Posterior vena cava (tissue), 2 donors: ENCODE data around the gene KCNK4. TPM values are rescaled to one million over a fixed set of nuclear protein-coding genes. Genes with fewer than 3 reads are reported as not detected.
A peak's percentile ranks its signal among the peaks of the same experiment; 100 is the strongest.
"Not testable (repeated sequence)": the region's sequence is repeated elsewhere in the genome, so short reads cannot be mapped to it uniquely, and the experiment has no call there.

ENCODE experiments used
- DNase-seq: peaks from one replicate; pipeline ENCODE4 v3.0.0-alpha.2; 2020; ENCODE audit warnings: low spot score
- intact Hi-C, 2 donors: fragments of 100-400 bp; cut with DNase I; formaldehyde crosslinking; loops; one replicate each; pipeline versions ENCODE4 v1.14.1 to v1.14.2; 2022 to 2023
- total RNA-seq, 2 donors: library from RNA; stranded (reverse); fragmentation: NEBNext Ultra II Directional; extraction: Animal tissue kit (Norgen Biotek cat#: 25700); gene quantifications; one replicate each; pipeline ENCODE4 v1.2.1, GENCODE V29; 2021
- donor health status: DM: yes; HTN: yes; CAD: no.
- donor health status: DM: yes; HTN: yes; CAD: no.

Gene KCNK4
- total RNA-seq, 2 donors from 2014 or later = not detected

- peak; percentile 87 for DNase-seq
- intact Hi-C loops = loop anchor here in 1 of 2 donors (10.0 kb wide), 1 partner anchor 94 kb away; the partner anchor contains the start of gene FERMT3
Observed at GRCh38 chr11:64298966-64299846, 8.1 kb downstream of the KCNK4 start.

GRCh38 chr11:64299847-64300648 lies 8.9 kb downstream of the KCNK4 start, which contains the start of gene CATSPERZ:
Gene CATSPERZ, plus strand, starts transcription at chr11:64300358. Its CDS starts 53 bp downstream, at chr11:64300411.
- intact Hi-C loops = loop anchor here (5.0 to 10.0 kb wide), 3 partner anchors 55 to 95 kb away; partner anchors contain the start of genes FERMT3 (in 2 of the 2), FKBP2 (in 1 of the 2) and PPP1R14B (in 1 of the 2)
- peak; percentile 84 for DNase-seq

GRCh38 chr11:64303109-64304031 lies 12.3 kb downstream of the KCNK4 start:
- intact Hi-C loops = loop anchor here (5.0 to 10.0 kb wide), 2 partner anchors 59 to 96 kb away; partner anchors contain the start of genes FERMT3 (in 1 of the 2), FKBP2 (in 1 of the 2) and PPP1R14B (in 1 of the 2)
- DNase-seq = peak; percentile 70

GRCh38 chr11:64304032-64304315 lies 12.9 kb downstream of the KCNK4 start:
- DNase-seq = peak; percentile 78
- intact Hi-C loops = loop anchor here (5.0 to 10.0 kb wide), 2 partner anchors 59 to 97 kb away; partner anchors contain the start of genes FERMT3 (in 1 of the 2), FKBP2 (in 1 of the 2) and PPP1R14B (in 1 of the 2)

- intact Hi-C loops = loop anchor here (5.0 to 10.0 kb wide), 2 partner anchors 60 to 97 kb away; partner anchors contain the start of genes FERMT3 (in 1 of the 2), FKBP2 (in 1 of the 2) and PPP1R14B (in 1 of the 2)
- peak; percentile 98 for DNase-seq
Observed at GRCh38 chr11:64304316-64305072, 13.4 kb downstream of the KCNK4 start.

GRCh38 chr11:64305075-64305690 lies 14.1 kb downstream of the KCNK4 start, which contains the start of gene ESRRA:
Gene ESRRA, plus strand, starts transcription at chr11:64305524. Its CDS starts 1,656 bp downstream, at chr11:64307180.
- intact Hi-C loops = loop anchor here in 1 of 2 donors (10.0 kb wide), 1 partner anchor 60 kb away; the partner anchor contains the start of genes FKBP2 and PPP1R14B
- peak; percentile 100 for DNase-seq

GRCh38 chr11:64305691-64306562 lies 14.8 kb downstream of the KCNK4 start:
- intact Hi-C loops = loop anchor here in 1 of 2 donors (10.0 kb wide), 1 partner anchor 61 kb away; the partner anchor contains the start of genes FKBP2 and PPP1R14B
- peak; percentile 90 for DNase-seq

- no peak for DNase-seq
- intact Hi-C loops = loop anchor here in 1 of 2 donors (10.0 kb wide), 1 partner anchor 62 kb away; the partner anchor contains the start of genes FKBP2 and PPP1R14B
Observed at GRCh38 chr11:64306563-64306875, 15.4 kb downstream of the KCNK4 start.

- no peak for DNase-seq
- intact Hi-C loops = loop anchor here in 1 of 2 donors (10.0 kb wide), 1 partner anchor 62 kb away; the partner anchor contains the start of genes FKBP2 and PPP1R14B
Observed at GRCh38 chr11:64306876-64307622, 15.9 kb downstream of the KCNK4 start.

- intact Hi-C loops = loop anchor here in 1 of 2 donors (10.0 kb wide), 1 partner anchor 63 kb away; the partner anchor contains the start of genes FKBP2 and PPP1R14B
- DNase-seq = not testable (repeated sequence)
Observed at GRCh38 chr11:64307795-64308194, 16.7 kb downstream of the KCNK4 start.

- intact Hi-C loops = loop anchor here in 1 of 2 donors (5.0 kb wide), 1 partner anchor 39 kb away; no protein-coding TSS in a partner anchor
Observed at GRCh38 chr11:64312947-64313346, 21.8 kb downstream of the KCNK4 start.

GRCh38 chr11:64313491-64314145 lies 22.5 kb downstream of the KCNK4 start:
- intact Hi-C loops = loop anchor here in 1 of 2 donors (5.0 kb wide), 1 partner anchor 39 kb away; no protein-coding TSS in a partner anchor
- DNase-seq = peak; percentile 92

More at GRCh38 chr11:64312947-64313346, 21.8 kb downstream of the KCNK4 start:
- peak; percentile 44 for DNase-seq

GRCh38 chr11:64314146-64314804 lies 23.2 kb downstream of the KCNK4 start:
- no peak for DNase-seq
- intact Hi-C loops = loop anchor here in 1 of 2 donors (5.0 kb wide), 1 partner anchor 38 kb away; no protein-coding TSS in a partner anchor
